Measurements from ENCODE around the gene SKI. TPM values are rescaled to one million over a fixed set of nuclear protein-coding genes. Genes with fewer than 3 reads are reported as not detected.

SKI gene
- total and polyA plus RNA-seq, 9 of the 15 experiments (the other 6 are each of a cell fraction or from before 2014, with no cell fraction given): 0.10 to 60.5 (median 4.6) TPM

DNA sequence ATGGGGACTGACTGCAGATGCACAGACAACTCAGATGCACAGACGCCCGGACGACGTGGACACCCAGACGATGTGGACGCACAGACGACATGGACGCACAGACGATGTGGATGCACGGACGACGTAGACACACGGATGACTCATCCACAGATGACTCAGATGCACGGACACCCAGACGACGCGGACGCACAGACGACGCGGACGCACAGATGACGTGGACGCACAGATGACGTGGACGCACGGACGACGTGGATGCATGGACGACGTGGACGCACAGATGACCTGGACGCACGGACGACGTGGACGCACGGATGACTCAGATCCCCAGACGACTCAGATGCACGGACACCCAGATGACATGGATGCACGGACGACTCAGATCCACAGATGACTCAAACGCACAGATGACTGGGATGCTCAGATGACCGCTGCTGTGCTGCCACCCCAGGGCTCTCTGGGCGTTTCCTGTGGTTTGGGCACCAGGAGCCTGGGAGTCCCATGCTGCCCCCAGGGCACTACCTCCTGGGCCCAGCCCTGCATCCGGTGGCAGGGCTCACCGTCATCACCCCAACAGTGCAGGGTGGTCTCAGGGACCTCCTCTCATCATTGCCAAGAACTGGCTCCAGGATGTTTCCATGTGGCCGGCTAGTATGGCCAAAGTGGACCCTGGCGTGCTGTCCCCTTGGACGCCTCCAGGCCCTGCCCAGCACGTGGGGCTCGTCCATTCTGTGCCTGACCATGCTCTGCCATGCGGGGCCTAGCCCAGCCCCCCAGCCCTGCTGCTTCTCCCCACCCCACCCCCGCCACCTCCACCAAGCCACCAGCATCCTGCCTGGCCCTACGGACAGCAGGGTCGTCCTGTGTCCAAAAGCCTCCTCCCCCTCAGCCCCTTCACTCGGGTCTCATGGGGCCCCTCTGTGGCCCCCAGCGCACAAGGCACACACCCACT lies 47.5 kb upstream of the SKI start (continued):
- TF ChIP-seq, protein P1, sequence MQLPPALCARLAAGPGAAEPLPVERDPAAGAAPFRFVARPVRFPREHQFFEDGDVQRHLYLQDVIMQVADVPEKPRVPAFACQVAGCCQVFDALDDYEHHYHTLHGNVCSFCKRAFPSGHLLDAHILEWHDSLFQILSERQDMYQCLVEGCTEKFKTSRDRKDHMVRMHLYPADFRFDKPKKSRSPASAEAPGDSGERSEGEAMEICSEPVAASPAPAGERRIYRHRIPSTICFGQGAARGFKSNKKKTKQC (CRISPR knock-in tag; IDR thresholded peaks at IDR 0.05): no peak; the same call in 1 of the 2 replicates
- TF ChIP-seq ASH1L (IDR thresholded peaks at IDR 0.05; ENCODE audit: borderline replicate concordance, low read depth, partially characterized antibody) (no peak), MITF (IDR thresholded peaks at IDR 0.05) (peak; percentile 43; the same call in 1 of the 2 replicates), ZBTB11 (CRISPR knock-in tag; IDR thresholded peaks at IDR 0.05) (no peak), ARNT (IDR thresholded peaks at IDR 0.05) (peak in 1 of 2 experiments; percentile 28; a peak in 1 of 4 replicates), ZNF277 (CRISPR knock-in tag; IDR thresholded peaks at IDR 0.05; ENCODE audit: borderline replicate concordance) (no peak), EHMT2 (IDR thresholded peaks at IDR 0.05) (no peak), ZFP30 (CRISPR knock-in tag; IDR thresholded peaks at IDR 0.05; ENCODE audit: borderline replicate concordance) (no peak), ZKSCAN1 (IDR thresholded peaks at IDR 0.05; ENCODE audit: low read depth, low read length) (peak; percentile 55; the same call in 1 of the 2 replicates), ZNF41 (CRISPR knock-in tag; conservative IDR thresholded peaks at IDR 0.05) (no peak), PHB (CRISPR knock-in tag; IDR thresholded peaks at IDR 0.05) (no peak), HDAC3 (IDR thresholded peaks at IDR 0.05; ENCODE audit: borderline replicate concordance, partially characterized antibody) (no peak), BACH1 (tag; IDR thresholded peaks at IDR 0.05) (peak; percentile 76; the same call in 1 of the 2 replicates), CXXC5 (CRISPR knock-in tag; IDR thresholded peaks at IDR 0.05) (peak; percentile 99), PTBP1 (IDR thresholded peaks at IDR 0.05; ENCODE audit: low read depth, low read length) (no peak), FOXA1 (IDR thresholded peaks at IDR 0.05; ENCODE audit: borderline replicate concordance) (no peak), TCF7L2 (IDR thresholded peaks at IDR 0.05; ENCODE audit: low read depth, low read length) (no peak)
- TF ChIP-seq, protein P2, sequence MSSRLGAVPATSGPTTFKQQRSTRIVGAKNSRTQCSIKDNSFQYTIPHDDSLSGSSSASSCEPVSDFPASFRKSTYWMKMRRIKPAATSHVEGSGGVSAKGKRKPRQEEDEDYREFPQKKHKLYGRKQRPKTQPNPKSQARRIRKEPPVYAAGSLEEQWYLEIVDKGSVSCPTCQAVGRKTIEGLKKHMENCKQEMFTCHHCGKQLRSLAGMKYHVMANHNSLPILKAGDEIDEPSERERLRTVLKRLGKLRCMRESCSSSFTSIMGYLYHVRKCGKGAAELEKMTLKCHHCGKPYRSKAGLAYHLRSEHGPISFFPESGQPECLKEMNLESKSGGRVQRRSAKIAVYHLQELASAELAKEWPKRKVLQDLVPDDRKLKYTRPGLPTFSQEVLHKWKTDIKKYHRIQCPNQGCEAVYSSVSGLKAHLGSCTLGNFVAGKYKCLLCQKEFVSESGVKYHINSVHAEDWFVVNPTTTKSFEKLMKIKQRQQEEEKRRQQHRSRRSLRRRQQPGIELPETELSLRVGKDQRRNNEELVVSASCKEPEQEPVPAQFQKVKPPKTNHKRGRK (tag; IDR thresholded peaks at IDR 0.05): no peak

All from K562 (cell line).